ENCODE results near the gene CACNA2D3. TPM values are rescaled to one million over a fixed set of nuclear protein-coding genes. Genes with fewer than 3 reads are reported as not detected.

Gene CACNA2D3
- total RNA-seq, 2 donors from 2014 or later, result 1.1 to 5.9 TPM

DNA sequence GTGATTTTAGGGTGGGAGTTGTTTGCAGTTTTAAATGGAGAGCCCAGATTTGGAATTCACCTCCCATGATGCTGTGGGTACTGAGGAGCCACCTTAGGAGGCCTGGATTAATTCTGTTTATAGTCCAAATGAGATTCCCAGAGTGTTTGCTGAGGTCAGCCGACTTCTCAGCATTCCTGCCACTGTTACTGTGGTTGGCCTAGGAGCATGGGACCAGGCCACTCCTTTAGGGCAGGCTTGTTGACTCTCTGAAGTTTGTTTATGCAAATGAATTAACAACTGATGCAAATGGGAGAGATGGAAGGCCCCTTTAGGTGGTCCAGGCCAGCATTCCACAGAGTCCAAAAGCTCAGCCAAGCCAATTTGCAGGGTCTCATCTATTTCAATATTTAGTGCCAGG lies 46.1 kb downstream of the CACNA2D3 start:
- Histone ChIP-seq H3K27me3 (replicated peaks; ENCODE audit: insufficient read depth) (no peaks in the 10 kb centered on the region), H3K4me1 (replicated peaks) (no peaks in the 10 kb centered on the region), H3K9me3 (no peaks in the 10 kb centered on the region), H3K4me3 (no peak overlapping the region), H3K36me3 (no peaks in the 10 kb centered on the region), H3K27ac (no peak overlapping the region)
- TF ChIP-seq POLR2AphosphoS5 (IDR thresholded peaks at IDR 0.05), result no peak
- no peak for TF ChIP-seq POLR2A (IDR thresholded peaks at IDR 0.05)
- intact Hi-C loops (cut with DNase I), result no loop called here
- 71% methylated on average over 1 of the region's 1 CpG for WGBS
- DNase-seq (ENCODE audit: low spot score), result no peak

DNA sequence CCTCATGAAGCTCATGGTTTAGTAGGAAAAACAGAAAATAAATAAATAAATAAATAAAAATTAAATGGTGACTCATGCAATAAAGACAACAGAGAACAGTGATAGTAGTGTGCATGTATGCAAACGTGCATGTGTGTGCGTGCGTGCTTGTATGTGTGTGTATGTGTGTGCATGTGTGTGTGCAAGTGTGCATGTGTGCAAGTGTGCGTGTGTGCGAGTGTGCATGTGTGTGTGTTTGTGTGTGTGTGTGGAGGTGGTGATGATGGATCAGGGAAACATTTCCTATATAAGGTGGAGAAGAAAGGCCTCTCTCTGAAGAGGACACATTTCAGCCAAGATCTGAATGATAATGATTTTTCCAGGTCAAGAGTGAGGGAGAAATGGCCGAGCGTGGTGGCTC lies 47.2 kb downstream of the CACNA2D3 start:
- Histone ChIP-seq H3K27me3 (replicated peaks; ENCODE audit: insufficient read depth) (no peaks in the 10 kb centered on the region), H3K27ac (no peak overlapping the region), H3K9me3 (no peaks in the 10 kb centered on the region), H3K4me3 (no peak overlapping the region), H3K4me1 (replicated peaks) (no peaks in the 10 kb centered on the region), H3K36me3 (no peaks in the 10 kb centered on the region)
- TF ChIP-seq POLR2AphosphoS5 (IDR thresholded peaks at IDR 0.05), result no peak
- TF ChIP-seq POLR2A (IDR thresholded peaks at IDR 0.05), result no peak
- TF ChIP-seq, protein P1, sequence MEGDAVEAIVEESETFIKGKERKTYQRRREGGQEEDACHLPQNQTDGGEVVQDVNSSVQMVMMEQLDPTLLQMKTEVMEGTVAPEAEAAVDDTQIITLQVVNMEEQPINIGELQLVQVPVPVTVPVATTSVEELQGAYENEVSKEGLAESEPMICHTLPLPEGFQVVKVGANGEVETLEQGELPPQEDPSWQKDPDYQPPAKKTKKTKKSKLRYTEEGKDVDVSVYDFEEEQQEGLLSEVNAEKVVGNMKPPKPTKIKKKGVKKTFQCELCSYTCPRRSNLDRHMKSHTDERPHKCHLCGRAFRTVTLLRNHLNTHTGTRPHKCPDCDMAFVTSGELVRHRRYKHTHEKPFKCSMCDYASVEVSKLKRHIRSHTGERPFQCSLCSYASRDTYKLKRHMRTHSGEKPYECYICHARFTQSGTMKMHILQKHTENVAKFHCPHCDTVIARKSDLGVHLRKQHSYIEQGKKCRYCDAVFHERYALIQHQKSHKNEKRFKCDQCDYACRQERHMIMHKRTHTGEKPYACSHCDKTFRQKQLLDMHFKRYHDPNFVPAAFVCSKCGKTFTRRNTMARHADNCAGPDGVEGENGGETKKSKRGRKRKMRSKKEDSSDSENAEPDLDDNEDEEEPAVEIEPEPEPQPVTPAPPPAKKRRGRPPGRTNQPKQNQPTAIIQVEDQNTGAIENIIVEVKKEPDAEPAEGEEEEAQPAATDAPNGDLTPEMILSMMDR (IDR thresholded peaks at IDR 0.05), result no peak
- 97% methylated on average over 7 of the region's 7 CpGs for WGBS
- intact Hi-C loops (cut with DNase I), result no loop called here
- DNase-seq (ENCODE audit: low spot score), result no peak

DNA sequence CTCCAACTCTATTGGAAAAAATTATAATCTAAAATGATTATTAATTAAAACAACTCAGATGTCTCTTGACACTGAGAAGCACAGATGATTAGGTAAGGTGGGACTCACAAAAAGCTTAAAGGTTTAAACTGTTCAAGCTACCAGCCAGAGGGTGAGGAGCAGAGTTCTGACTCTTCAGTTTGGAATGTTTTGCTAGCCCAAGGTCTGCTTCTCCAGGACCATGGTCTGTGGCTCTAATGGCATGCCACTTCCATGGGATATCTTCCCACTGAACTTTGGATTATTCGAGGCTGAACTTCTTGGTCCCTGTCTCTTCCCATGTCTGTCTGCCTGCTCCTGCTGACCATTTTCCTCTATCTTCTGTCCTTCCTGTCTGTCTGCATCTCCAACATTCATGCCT lies 49.2 kb downstream of the CACNA2D3 start:
- Histone ChIP-seq H3K27ac (no peak overlapping the region), H3K27me3 (replicated peaks; ENCODE audit: insufficient read depth) (no peaks in the 10 kb centered on the region), H3K4me3 (no peak overlapping the region), H3K36me3 (no peaks in the 10 kb centered on the region), H3K4me1 (replicated peaks) (peaks cover 5% of the 10 kb centered on the region), H3K9me3 (no peaks in the 10 kb centered on the region)
- intact Hi-C loops (cut with DNase I), result no loop called here
- no peak for DNase-seq (ENCODE audit: low spot score)
- WGBS, result 90% methylated on average over 1 of the region's 1 CpG
- TF ChIP-seq, protein P1 (IDR thresholded peaks at IDR 0.05), result no peak
- no peak for TF ChIP-seq POLR2A (IDR thresholded peaks at IDR 0.05)
- no peak for TF ChIP-seq POLR2AphosphoS5 (IDR thresholded peaks at IDR 0.05)

DNA sequence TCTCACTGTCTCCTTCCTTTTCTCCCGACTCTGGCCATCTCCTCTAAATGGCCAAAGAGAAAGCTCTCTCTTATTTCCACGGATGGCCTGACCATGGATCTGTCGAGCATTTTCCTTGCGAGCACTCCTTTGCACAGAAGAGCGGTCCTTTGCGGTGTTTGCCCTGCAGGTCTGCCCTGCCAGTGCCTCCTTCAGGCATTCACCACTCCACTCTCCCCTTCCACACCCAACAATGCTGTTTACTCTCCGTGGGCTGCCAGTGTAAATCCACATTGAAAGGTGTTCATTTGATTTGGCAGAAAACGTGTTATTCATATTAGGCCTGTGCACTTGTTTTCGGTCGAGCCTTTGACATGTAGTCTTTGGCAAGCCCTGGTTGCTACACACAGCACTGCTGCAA lies 49.6 kb downstream of the CACNA2D3 start:
- Histone ChIP-seq H3K36me3 (no peaks in the 10 kb centered on the region), H3K27me3 (replicated peaks; ENCODE audit: insufficient read depth) (no peaks in the 10 kb centered on the region), H3K27ac (no peak overlapping the region), H3K9me3 (no peaks in the 10 kb centered on the region), H3K4me3 (no peak overlapping the region), H3K4me1 (replicated peaks) (peaks cover 5% of the 10 kb centered on the region)
- 64% methylated on average over 10 of the region's 10 CpGs for WGBS
- TF ChIP-seq POLR2A (IDR thresholded peaks at IDR 0.05) (no peak), POLR2AphosphoS5 (IDR thresholded peaks at IDR 0.05) (peak; percentile 6)
- TF ChIP-seq, protein P1 (IDR thresholded peaks at IDR 0.05), result no peak
- intact Hi-C loops (cut with DNase I), result no loop called here
- DNase-seq (ENCODE audit: low spot score), result no peak

DNA sequence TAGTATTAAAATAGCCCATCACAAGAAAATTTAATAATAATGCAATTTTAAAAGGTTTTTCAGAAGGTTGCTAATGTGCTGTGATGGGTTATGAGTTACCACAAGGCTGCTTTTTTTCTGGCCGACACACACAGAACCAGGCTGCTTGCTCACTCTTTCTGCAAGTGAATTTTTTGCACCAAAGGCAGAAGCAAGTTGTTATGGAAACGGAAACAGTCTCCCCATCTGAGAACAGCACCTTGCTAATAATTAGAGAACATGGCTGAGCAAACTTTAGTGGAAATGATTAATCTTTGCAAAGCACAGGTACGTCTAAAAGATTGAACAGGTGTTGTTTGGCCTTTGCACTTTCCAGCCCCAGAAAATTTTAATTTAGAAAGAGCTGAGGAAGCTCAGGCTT lies 51.0 kb downstream of the CACNA2D3 start:
- Histone ChIP-seq H3K4me1 (replicated peaks) (peaks cover 5% of the 10 kb centered on the region), H3K9me3 (no peaks in the 10 kb centered on the region), H3K27me3 (replicated peaks; ENCODE audit: insufficient read depth) (no peaks in the 10 kb centered on the region), H3K4me3 (no peak overlapping the region), H3K36me3 (no peaks in the 10 kb centered on the region), H3K27ac (no peak overlapping the region)
- TF ChIP-seq POLR2A (IDR thresholded peaks at IDR 0.05) (no peak), POLR2AphosphoS5 (IDR thresholded peaks at IDR 0.05) (no peak)
- TF ChIP-seq, protein P1 (IDR thresholded peaks at IDR 0.05), result no peak
- no peak for DNase-seq (ENCODE audit: low spot score)
- intact Hi-C loops (cut with DNase I), result no loop called here
- WGBS, result 88% methylated on average over 3 of the region's 3 CpGs
